Measurements from ENCODE around the gene TTYH3.

GRCh38 chr7:2605608-2606538 lies 25.9 kb upstream of the TTYH3 start:
- TF ChIP-seq CTCF (conservative IDR thresholded peaks at IDR 0.05; ENCODE audit: low read depth, low read length) (no peak), EZH2 (IDR thresholded peaks at IDR 0.05; ENCODE audit: low read length, unreplicated experiment) (no peak), EZH2phosphoT487 (IDR thresholded peaks at IDR 0.05; ENCODE audit: borderline replicate concordance, low read length) (no peak)
